AG20443 (cell line): ENCODE data around the gene DDIAS.
"Not testable (repeated sequence)": the region's sequence is repeated elsewhere in the genome, so short reads cannot be mapped to it uniquely, and the experiment has no call there.

Experiments
- DNase-seq: peaks from one replicate; pipeline ENCODE4 v3.0.0; 2012; ENCODE audit warnings: low spot score, mixed read lengths

Gene DDIAS

GRCh38 chr11:82889133-82890001 is 12.2 kb upstream of the DDIAS start:
- DNase-seq: no peak

- no peak for DNase-seq
These were observed 11.6 kb upstream of the DDIAS start for GRCh38 chr11:82890002-82890341.

- DNase-seq: no peak
These were observed 10.6 kb upstream of the DDIAS start for GRCh38 chr11:82890936-82891335.

GRCh38 chr11:82892611-82893169 is 8.8 kb upstream of the DDIAS start:
- DNase-seq: no peak

- no peak for DNase-seq
These were observed 6.0 kb upstream of the DDIAS start for GRCh38 chr11:82895437-82896091.

- DNase-seq: no peak
These were observed 5.4 kb upstream of the DDIAS start for GRCh38 chr11:82896183-82896582.

GRCh38 chr11:82898241-82898640 is 3.3 kb upstream of the DDIAS start:
- no peak for DNase-seq

GRCh38 chr11:82899186-82899820 is 2.2 kb upstream of the DDIAS start:
- DNase-seq: no peak

GRCh38 chr11:82899957-82900276 is 1.6 kb upstream of the DDIAS start:
- no peak for DNase-seq

GRCh38 chr11:82900277-82901164 is 1.0 kb upstream of the DDIAS start, which contains the start of gene PRCP:
TSS of gene PRCP (minus strand) at chr11:82900430. CDS start at chr11:82900402, 28 bp downstream.
- peak; percentile 96 for DNase-seq

GRCh38 chr11:82901922-82902485 is 468 bp downstream of the DDIAS start:
- DNase-seq: no peak

- no peak for DNase-seq
These were observed 1.3 kb downstream of the DDIAS start for GRCh38 chr11:82902880-82903279.

- DNase-seq: no peak
These were observed 2.5 kb downstream of the DDIAS start for GRCh38 chr11:82903843-82904586.

- no peak for DNase-seq
These were observed 4.7 kb downstream of the DDIAS start for GRCh38 chr11:82906236-82906635.

- DNase-seq: no peak
These were observed 5.4 kb downstream of the DDIAS start for GRCh38 chr11:82906931-82907330.

- DNase-seq: no peak
These were observed 5.8 kb downstream of the DDIAS start for GRCh38 chr11:82907371-82907770.

GRCh38 chr11:82908311-82908710 is 6.8 kb downstream of the DDIAS start:
- DNase-seq: no peak

- no peak for DNase-seq
These were observed 7.6 kb downstream of the DDIAS start for GRCh38 chr11:82909015-82909640.

GRCh38 chr11:82919786-82920185 is 18.2 kb downstream of the DDIAS start:
- not testable (repeated sequence) for DNase-seq

GRCh38 chr11:82920227-82920626 is 18.7 kb downstream of the DDIAS start:
- DNase-seq: not testable (repeated sequence)
